Breast epithelium (tissue), 3 donors: Measurements from ENCODE around the gene ARHGAP26.

ENCODE experiments used
- POLR2A ChIP-seq: fragments of 450-650 bp; IDR thresholded peaks from one replicate; pipeline ENCODE4 v1.6.1; 2016; ENCODE audit warnings: antibody characterized with exemption, mild to moderate bottlenecking, moderate library complexity
- POLR2AphosphoS5 ChIP-seq, 3 donors: sonication (generic); formaldehyde crosslinking; IDR thresholded peaks; one replicate each; pipeline ENCODE4 v1.6.1; 2017; ENCODE audit warnings: antibody characterized with exemption in 3 of 3
- TF ChIP-seq, protein P1 (sequence below), 3 donors: fragments of 450-650 bp; IDR thresholded peaks; one replicate each; pipeline ENCODE4 v1.5.1; 2016 to 2017; ENCODE audit warnings: antibody characterized with exemption in 3 of 3, mild to moderate bottlenecking in 3 of 3, moderate library complexity in 3 of 3

GRCh38 chr5:143188083-143188482 lies 417.9 kb downstream of the ARHGAP26 start:
- TF ChIP-seq, protein P1, sequence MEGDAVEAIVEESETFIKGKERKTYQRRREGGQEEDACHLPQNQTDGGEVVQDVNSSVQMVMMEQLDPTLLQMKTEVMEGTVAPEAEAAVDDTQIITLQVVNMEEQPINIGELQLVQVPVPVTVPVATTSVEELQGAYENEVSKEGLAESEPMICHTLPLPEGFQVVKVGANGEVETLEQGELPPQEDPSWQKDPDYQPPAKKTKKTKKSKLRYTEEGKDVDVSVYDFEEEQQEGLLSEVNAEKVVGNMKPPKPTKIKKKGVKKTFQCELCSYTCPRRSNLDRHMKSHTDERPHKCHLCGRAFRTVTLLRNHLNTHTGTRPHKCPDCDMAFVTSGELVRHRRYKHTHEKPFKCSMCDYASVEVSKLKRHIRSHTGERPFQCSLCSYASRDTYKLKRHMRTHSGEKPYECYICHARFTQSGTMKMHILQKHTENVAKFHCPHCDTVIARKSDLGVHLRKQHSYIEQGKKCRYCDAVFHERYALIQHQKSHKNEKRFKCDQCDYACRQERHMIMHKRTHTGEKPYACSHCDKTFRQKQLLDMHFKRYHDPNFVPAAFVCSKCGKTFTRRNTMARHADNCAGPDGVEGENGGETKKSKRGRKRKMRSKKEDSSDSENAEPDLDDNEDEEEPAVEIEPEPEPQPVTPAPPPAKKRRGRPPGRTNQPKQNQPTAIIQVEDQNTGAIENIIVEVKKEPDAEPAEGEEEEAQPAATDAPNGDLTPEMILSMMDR (IDR thresholded peaks at IDR 0.05), result no peak
- TF ChIP-seq POLR2A (no peak), POLR2AphosphoS5 (IDR thresholded peaks at IDR 0.05) (no peak)
